H1 (cell line): Measurements from ENCODE around the gene POLR1F. TPM values are rescaled to one million over a fixed set of nuclear protein-coding genes. Genes with fewer than 3 reads are reported as not detected.

Experiments
- BRCA1 ChIP-seq: IDR thresholded peaks from 2 replicates; pipeline ENCODE4 v1.6.1; 2012; ENCODE audit warnings: low read depth, low read length, improper control_type of control experiment
- CEBPB ChIP-seq: IDR thresholded peaks from 2 replicates; pipeline ENCODE4 v1.6.1; 2012; ENCODE audit warnings: low read depth, low read length
- E2F6 ChIP-seq: IDR thresholded peaks from 2 replicates; pipeline ENCODE4 v1.6.1; 2012; ENCODE audit warnings: inconsistent platforms
- EP300 ChIP-seq, 2 experiments: IDR thresholded peaks; 1 replicate in 1 of 2; 2 replicates in 1 of 2; pipeline ENCODE4 v1.6.1; 2011 to 2012; ENCODE audit warnings: low read depth in 2 of 2, low read length in 2 of 2, mild to moderate bottlenecking in 2 of 2, borderline replicate concordance in 1 of 2, inconsistent platforms in 1 of 2, moderate library complexity in 1 of 2
- JUN ChIP-seq: IDR thresholded peaks from 2 replicates; pipeline ENCODE4 v1.6.1; 2011; ENCODE audit warnings: low read depth, mild to moderate bottlenecking, improper control_type of control experiment, low read length
- POLR2A ChIP-seq, 2 experiments: IDR thresholded peaks; 1 replicate in 1 of 2; 2 replicates in 1 of 2; pipeline ENCODE4 v1.6.1; 2011; ENCODE audit warnings: low read depth in 2 of 2, low read length in 2 of 2, mild to moderate bottlenecking in 2 of 2; ENCODE audit errors: control extremely low read depth in 1 of 2
- SRF ChIP-seq: IDR thresholded peaks from 2 replicates; pipeline ENCODE4 v1.6.1; 2011; ENCODE audit warnings: mild to moderate bottlenecking, low read depth, low read length, moderate library complexity
- polyA plus RNA-seq, 7 experiments: library from polyadenylated mRNA; depleted of rRNA in 3 of 7; stranded (reverse) in 5 of 7; unstranded in 2 of 7; fragments of >200 nt in 5 of 7; fragments of 200-250 nt in 2 of 7; gene quantifications; 1 replicate in 5 of 7; 2 replicates in 1 of 7; 4 replicates in 1 of 7; pipeline versions ENCODE4 v1.2.1 to v1.2.3, GENCODE V29; 2011 to 2013; ENCODE audit warnings: missing spikeins in 2 of 7, mixed read lengths in 2 of 7
- total RNA-seq: library from RNA; stranded (reverse); fragmentation: NEBNext Ultra II Directional; extraction: Animal tissue kit (Norgen Biotek cat#: 25700); gene quantifications from 2 replicates; pipeline ENCODE4 v1.2.1, GENCODE V29; 2021

Gene POLR1F
- total and polyA plus RNA-seq, 2 of the 8 experiments (the other 6 are each of a cell fraction or from before 2014, with no cell fraction given) = 11.2 to 24.6 TPM

- TF ChIP-seq CEBPB (no peak), BRCA1 (no peak), SRF (no peak), E2F6 (no peak), POLR2A (IDR thresholded peaks at IDR 0.05; ENCODE audit: control extremely low read depth in 1 of 2, low read depth in 2 of 2, low read length in 2 of 2) (no peak), EP300 (IDR thresholded peaks at IDR 0.05; ENCODE audit: borderline replicate concordance in 1 of 2, low read depth in 2 of 2, low read length in 2 of 2) (no peak), JUN (no peak)
Measured at GRCh38 chr7:19700936-19701335, 7.9 kb downstream of the POLR1F start (continued).
